Ishikawa (cell line): ENCODE data around the gene RAPGEF6.

Experiments used
- CEBPB ChIP-seq: IDR thresholded peaks from 2 replicates; pipeline ENCODE4 v1.6.1; 2012
- CREB1 ChIP-seq: IDR thresholded peaks from 2 replicates; pipeline ENCODE4 v1.6.1; 2012; ENCODE audit warnings: low read depth
- EGR1 ChIP-seq: IDR thresholded peaks from 2 replicates; pipeline ENCODE4 v1.6.1; 2012
- EP300 ChIP-seq: IDR thresholded peaks from 2 replicates; pipeline ENCODE4 v1.6.1; 2012; ENCODE audit warnings: borderline replicate concordance
- FOXM1 ChIP-seq: IDR thresholded peaks from 2 replicates; pipeline ENCODE4 v1.6.1; 2012; ENCODE audit warnings: low read depth, borderline replicate concordance
- NFIC ChIP-seq: IDR thresholded peaks from 2 replicates; pipeline ENCODE4 v1.6.1; 2012
- RAD21 ChIP-seq: IDR thresholded peaks from 2 replicates; pipeline ENCODE4 v1.6.1; 2012; ENCODE audit warnings: low read depth
- REST ChIP-seq: IDR thresholded peaks from 2 replicates; pipeline ENCODE4 v1.6.1; 2012; ENCODE audit warnings: low read depth, mild to moderate bottlenecking
- TAF1 ChIP-seq: IDR thresholded peaks from 2 replicates; pipeline ENCODE4 v1.6.1; 2012; ENCODE audit warnings: low read depth, mild to moderate bottlenecking
- TEAD4 ChIP-seq: IDR thresholded peaks from 2 replicates; pipeline ENCODE4 v1.6.1; 2012
- USF1 ChIP-seq: IDR thresholded peaks from 2 replicates; pipeline ENCODE4 v1.6.1; 2012
- YY1 ChIP-seq: IDR thresholded peaks from 2 replicates; pipeline ENCODE4 v1.6.1; 2012; ENCODE audit warnings: low read depth
- ZBTB7A ChIP-seq: IDR thresholded peaks from 2 replicates; pipeline ENCODE4 v1.6.1; 2012; ENCODE audit warnings: low read depth
- TF ChIP-seq, protein P1 (sequence below): IDR thresholded peaks from 2 replicates; pipeline ENCODE4 v1.6.1; 2012

DNA sequence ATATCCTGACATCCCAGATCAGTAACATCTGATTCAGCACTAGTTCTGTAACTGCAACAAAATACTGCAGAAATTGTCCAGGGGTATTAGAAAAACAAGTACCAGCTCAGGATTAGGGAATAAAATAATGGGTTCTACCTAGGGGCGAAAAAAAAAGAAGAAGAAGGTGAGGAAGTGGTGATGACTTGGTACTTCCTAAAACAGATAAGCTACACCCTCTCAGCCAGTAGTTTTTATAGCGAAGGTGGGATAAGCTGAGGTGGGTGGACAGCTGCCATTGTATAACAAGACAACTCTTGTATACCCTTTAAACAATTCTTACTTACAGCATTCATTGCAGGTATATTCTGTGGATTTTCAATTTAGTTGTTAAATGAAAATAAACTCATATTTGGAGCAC lies 19.1 kb downstream of the RAPGEF6 start:
- no peak for TF ChIP-seq TAF1
- TF ChIP-seq, protein P1, sequence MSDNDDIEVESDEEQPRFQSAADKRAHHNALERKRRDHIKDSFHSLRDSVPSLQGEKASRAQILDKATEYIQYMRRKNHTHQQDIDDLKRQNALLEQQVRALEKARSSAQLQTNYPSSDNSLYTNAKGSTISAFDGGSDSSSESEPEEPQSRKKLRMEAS, result no peak
- TF ChIP-seq RAD21, result no peak
- TF ChIP-seq CEBPB, result no peak
- TF ChIP-seq REST, result no peak
- no peak for TF ChIP-seq EP300
- no peak for TF ChIP-seq TEAD4
- no peak for TF ChIP-seq NFIC
- TF ChIP-seq FOXM1, result no peak
- no peak for TF ChIP-seq ZBTB7A
- TF ChIP-seq EGR1, result no peak
- no peak for TF ChIP-seq CREB1
- TF ChIP-seq USF1, result no peak
- no peak for TF ChIP-seq YY1
